Ramos (cell line): Measurements from ENCODE around the gene TMEM63B.
"Not testable (repeated sequence)": the region's sequence is repeated elsewhere in the genome, so short reads cannot be mapped to it uniquely, and the experiment has no call there.

Source experiments
- in situ Hi-C: fragments of 300-500 bp; cut with MboI; formaldehyde crosslinking; loops from one replicate; pipeline ENCODE4 v1.14.3; 2022; ENCODE audit warnings: low sequenced_read_pairs; ENCODE audit not compliant: unreplicated experiment

Gene TMEM63B

DNA sequence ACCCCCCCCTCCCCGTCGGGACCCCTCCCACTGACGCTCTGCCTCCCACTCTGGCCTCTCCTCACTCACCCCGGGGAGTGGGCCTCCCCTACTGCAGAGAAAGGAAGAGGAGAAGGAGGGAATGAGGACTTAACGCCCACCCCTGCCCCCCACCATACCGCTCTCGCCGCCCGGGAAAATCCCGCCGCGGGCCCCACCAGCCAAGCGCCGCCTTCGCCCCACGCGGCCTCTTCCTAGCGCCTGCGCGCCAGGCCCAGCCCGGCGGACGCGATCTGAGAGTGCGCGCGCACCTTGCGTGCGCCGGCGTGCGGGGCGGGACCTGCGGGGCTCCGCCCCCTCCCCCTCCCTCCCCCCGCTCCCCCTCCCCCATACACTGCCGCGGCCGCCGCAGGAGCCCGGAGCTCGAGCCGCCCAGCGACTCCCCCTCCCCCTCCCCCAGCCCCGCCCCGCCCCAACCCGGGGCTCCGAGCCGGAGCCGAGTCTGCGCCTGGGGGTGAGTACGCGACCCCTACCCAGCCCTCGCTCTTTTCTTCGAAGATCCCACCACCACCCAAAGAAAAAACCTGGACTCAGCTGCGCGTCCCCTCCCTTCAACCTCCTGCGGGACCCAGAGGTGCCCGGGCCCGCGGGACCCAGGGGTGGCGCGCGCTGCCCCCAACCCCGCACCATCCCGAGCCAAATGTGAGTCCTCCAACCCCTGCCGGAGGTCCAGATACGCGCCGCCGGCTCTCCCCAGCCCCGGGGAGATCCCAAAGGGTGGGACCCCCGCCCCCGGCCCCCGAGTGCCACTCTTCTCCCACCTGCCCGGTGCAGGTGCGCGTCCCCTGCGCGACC is at the start of gene TMEM63B, which contains the start of gene MRPL14:
TMEM63B (plus strand) TSS at position 369 of the 834 bp plus-strand sequence. CDS start 7,031 bp downstream, outside the sequence.
MRPL14 (minus strand) TSS at position 267 of the 834 bp plus-strand sequence. CDS start 10,841 bp downstream, outside the sequence.
- in situ Hi-C loops: no loop called here

DNA sequence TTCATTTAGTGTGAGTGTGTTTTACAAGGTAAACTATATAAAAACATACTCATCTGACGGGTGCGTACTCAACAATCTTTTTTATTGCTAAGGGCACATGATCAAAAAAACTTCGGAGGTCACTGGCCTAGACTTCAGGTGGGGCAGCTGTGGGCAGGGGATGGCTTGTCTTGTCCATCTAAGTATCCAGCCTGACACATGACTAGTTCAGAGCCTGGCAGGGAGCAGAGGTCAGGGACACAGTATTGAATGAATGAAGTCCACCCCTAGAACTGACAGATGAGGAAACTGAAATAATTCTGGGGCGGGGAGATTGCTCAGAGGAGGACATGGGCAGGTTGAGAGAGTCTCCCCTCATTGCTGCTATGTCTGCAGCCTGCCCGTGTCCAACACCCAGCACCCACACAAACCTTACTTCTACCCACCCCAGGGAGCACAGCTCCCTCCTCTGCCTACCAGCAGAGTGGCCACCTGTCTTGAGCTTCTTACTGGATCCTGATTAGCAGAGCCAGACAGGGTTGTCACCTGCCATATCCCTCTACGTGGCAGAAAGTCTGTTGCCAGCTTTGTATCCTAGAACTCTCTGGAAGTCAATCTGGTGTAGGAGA is 49.0 kb upstream of the TMEM63B start:
- in situ Hi-C loops: loop anchor here (5.0 kb wide), 1 partner anchor 311 kb away; no protein-coding TSS in a partner anchor

DNA sequence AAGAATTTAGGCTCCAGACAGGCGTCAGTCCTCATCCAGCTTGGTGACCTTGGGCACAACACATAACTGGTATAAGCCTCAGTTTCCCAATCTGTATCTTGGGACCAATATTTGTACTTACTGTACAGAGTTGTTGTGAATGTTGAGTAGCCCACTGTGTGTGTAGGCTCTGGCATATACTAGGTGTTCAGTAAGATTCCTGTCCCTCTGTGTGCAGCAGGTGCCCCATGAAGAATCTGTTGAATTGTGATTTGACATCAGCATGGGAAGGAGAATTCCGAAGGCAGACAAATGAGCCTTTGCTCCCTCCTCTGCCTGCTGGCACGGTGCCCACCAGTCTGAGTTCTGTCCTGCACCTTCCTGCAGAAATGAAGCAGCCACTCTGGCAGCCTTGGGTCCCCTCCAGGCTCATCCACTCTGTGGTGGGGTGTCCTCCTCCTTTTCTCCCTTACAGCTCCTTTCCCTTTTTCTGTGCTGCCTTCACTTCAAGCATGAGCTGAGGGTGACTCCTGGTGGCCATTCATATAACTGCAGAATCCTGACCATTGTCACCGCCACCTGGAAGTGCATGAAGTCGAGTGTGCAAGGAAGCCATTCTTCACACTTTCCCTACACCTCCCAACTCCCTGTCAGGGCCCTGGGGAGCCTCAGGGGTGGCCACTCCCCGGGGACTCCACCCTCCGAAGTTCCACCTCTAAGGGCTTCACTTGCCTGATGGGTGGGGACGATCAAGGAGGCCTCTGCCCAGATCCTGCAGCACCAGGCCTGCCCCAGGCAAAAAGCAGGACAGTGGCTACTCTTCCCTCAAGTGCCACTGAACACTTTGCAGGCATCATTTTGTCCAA is 48.3 kb upstream of the TMEM63B start:
- in situ Hi-C loops: loop anchor here (5.0 kb wide), 1 partner anchor 312 kb away; no protein-coding TSS in a partner anchor

DNA sequence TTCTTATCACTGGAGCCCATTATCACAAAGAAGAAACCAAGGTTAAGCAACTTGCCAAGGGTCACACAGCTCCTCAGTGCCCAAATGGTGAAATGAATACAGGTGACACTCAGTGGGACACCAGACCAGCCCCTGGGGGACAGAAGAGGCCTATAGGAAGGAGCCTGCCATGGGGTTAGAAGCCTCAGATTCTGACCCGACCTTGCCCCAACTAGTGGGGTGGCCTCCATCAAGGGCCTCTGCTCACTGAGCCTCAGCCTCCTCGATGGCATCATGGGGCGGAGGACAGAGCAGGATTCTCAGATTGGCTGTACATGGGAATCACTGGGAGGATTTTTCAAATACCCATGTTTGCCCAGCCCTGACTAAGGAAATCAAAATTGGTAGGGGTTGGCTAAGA is 47.7 kb upstream of the TMEM63B start:
- in situ Hi-C loops: loop anchor here (5.0 to 10.0 kb wide), 2 partner anchors 312 to 415 kb away; no protein-coding TSS in a partner anchor

DNA sequence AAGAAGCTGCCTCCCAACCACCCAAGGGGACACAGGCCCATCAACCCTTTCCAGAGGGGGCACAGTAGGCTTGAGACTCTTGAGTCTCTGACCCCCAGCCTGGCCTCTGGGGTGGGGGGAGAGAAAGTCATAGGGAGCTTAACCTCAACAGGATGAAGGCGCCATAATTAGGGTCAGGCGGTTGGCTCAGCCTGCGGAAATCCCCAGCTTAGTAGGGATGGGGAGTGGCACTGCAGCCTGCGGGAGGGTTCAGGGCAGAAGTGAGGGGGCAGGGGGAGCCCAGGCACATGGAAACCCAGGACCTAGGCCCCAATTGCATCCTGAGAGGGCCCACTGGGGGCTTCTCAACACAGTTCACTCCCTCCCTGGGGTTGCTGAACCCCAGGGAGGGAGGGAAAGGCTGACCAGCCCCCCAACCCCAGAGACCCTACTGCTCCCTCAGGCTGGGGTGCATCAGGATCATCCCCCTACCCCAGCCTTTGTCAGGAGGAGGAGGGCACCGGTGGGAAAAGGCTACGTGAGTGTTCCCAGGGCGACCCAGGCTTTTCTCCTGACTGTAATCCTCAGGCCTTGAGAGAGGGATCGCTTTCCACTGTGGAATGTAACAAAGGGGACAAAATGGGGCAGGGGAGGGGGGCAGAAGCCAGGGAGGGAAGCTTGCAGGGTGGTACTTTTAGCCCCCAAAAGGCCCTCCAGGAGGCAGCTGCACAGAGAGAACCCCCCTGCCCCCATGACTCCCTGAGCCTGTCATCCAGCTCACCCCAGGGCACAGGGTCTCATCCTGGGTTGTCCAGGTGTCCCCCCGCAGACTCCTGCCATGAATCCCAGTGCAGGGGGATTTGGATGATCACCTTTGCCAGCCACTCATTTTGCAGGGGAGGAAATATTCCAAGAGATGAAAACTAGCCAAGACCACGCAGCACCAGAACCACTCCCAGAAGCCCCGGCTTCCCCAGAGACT is 46.5 kb upstream of the TMEM63B start:
- in situ Hi-C loops: loop anchor here (10.0 kb wide), 1 partner anchor 416 kb away; no protein-coding TSS in a partner anchor

DNA sequence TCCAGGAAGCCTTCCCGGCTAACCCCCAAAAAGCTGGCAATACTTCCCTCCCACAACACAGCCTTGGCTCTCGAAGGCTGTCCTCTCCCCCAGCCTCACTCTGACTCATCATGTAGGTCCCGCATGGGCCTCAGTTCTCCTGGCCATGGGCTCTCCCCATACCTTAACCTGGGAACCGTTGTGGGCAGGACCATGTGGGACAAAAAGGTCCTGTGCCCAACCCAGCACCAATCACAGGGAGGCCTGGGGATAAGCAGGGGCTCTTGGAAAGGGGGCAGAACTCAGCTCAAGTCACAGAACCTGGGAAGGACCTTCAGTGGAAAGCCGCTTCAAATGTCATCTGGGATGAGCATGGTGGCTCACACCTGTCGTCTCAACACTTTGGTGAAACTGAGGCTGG is 45.6 kb upstream of the TMEM63B start:
- in situ Hi-C loops: loop anchor here (10.0 kb wide), 1 partner anchor 417 kb away; no protein-coding TSS in a partner anchor

DNA sequence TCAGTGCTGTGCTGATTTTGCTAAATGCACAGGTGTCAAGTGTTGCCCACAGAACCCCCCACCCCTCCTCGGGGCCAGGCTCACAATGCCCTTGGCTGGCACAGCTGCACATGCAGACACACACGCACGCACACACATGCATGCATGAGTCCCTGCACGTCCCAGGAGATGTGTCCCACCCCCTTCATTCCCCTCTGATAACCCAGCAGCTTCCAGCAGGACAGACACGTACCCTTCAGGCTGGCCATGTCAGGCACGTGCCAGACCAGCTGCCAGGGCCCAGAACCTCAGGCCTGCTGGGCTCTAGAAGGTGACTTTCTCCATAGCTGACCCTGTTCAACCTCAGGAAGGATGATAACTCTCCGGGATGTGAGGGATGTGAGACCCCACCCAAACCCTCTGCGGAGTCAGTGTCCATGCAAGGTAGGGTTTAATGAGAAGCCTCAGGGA is 44.5 kb upstream of the TMEM63B start:
- in situ Hi-C loops: loop anchor here (10.0 kb wide), 1 partner anchor 418 kb away; no protein-coding TSS in a partner anchor

DNA sequence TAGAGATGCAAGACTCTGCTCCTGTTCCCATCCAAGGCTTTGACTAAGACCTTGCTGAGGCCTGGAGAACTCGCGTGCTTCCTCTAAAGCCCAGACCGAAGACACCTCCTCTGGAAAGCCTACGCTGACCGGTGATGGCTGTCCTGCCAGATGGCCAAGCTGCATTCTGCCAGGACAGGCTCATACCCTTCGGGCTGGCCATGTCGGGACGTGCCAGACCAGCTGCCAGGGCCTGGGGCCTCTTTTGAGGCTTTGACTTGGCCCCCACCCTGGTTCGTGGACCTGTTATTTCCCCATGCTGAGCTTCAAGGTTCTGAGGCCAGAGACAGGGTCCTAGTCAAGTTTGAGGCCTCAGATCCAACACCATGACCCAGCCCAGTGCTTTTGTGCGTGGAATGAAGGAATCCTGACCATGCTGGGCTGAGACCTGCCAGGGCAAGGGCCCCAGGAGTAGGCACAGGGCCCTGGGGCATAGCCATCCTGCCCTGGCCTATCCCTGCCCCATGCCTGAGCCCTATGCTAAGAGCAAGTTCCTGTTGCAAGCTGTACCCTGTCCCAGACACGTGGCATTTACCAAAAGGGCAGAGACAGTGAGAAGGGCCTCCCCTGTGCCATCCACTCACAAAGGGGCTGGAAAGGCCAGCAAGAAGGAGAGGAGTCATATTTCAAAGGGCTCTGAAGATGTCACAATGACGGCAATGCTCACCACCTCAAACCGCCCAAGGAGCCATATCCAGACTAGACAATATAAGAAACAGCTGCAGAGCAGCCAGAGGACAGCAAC is 42.9 kb upstream of the TMEM63B start:
- in situ Hi-C loops: loop anchor here (5.0 to 10.0 kb wide), 2 partner anchors 68 to 420 kb away; no protein-coding TSS in a partner anchor

DNA sequence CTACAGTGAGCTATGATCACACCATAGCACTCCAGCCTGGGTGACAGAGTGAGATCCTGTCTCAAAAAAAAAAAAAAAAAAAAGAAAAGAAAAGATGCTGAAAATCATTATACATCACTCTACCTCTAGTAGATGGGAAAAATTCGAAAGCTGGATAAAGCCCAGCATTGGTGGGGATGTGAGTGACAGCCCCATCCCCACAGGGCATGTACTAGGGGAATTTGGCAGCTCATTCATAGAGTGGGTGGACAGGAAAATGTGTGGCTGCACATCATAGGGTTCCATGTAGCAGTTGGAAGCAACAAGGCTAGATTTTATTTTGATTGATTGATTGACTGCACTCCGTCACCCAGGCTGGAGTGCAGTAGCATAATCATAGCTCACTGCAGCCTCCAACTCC is 42.1 kb upstream of the TMEM63B start:
- in situ Hi-C loops: loop anchor here (5.0 to 10.0 kb wide), 2 partner anchors 67 to 420 kb away; no protein-coding TSS in a partner anchor

DNA sequence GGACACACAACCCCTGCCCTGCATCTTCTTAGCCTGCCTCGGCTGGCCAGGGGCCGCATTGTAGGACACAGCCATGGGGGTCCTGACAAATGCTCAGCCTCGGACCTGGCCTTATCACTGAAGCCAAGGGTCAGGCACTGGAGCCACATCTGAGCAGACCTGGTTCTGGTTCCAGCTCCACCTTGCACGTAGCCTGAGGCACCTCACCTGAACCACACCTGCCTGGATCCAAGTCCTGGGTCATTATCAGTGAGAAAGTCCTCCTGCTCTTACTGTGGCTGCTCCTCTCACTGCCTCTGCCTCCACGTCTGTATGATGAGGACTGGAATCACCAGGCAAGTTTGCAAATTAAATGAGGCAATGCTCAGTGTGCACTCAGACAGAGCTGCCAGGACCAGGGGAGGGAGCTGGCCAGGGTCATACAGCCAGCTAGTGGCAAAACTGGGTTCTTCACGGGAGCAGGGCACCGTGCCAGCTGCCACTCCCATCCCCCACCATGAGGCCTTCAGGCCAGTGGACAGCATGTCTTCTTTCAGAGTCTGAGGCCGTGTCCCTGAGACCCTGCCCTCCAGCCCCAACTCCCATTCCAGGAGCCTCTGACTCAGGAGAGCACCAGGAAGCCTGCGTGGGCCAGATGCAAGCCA is 40.3 kb upstream of the TMEM63B start:
- in situ Hi-C loops: loop anchor here (5.0 to 10.0 kb wide), 2 partner anchors 65 to 422 kb away; no protein-coding TSS in a partner anchor

DNA sequence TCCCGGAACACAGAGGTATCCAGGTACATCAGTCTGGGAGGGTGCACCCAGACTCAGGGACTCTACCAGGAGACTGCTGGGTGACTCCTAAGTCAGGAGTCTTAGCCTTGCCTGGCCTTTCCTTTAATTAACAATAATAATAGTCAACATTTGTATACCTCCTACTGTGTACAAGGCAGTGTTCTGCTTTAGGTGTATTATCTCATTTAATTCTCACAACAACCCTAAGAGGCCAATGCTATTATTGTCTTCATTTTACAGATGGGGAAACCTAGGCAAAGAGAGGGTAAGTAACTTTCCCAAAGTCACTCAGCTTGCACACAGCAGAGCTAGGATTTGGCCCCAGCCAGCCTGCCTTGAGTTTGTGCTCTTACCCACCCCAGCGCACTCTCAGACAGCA is 39.7 kb upstream of the TMEM63B start:
- in situ Hi-C loops: loop anchor here (5.0 to 10.0 kb wide), 2 partner anchors 65 to 423 kb away; no protein-coding TSS in a partner anchor

DNA sequence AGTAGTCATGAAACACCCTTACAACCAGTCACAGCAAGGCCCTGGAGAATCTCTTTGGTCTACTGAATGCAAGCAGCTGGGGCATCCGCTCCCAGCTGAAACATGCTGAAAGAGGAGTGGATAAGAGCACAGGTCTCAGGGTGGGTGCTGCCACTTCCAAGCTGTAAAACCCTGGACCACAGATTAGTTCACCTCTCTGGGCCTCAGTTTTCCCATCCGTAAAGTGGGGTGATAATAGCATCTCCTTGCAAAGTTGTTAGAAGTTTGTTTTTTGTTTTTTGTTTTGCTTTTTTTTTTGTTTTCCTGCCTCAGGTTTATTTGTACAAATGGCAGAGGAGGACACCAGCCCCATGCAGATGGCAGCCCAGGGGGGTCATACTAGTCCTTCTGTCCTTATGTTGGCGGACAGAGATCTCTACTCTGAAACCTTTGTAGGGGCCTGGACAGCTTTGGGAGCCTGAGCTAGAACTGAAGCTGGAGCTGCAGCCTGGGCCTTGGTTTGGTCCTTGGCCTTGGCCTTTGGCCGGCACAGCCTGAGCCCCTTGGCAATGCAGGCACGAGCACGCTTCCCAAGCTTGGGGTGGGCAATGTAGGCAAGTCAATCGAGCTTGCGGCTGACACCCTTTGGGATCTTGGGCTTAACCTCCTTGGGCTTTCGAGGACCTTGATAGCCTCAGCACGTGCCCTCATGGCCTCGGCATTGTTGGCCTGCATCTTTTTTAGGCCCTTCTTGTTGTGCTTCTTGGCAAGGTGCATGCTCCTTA is 38.3 kb upstream of the TMEM63B start:
- in situ Hi-C loops: loop anchor here (5.0 to 10.0 kb wide), 2 partner anchors 63 to 424 kb away; no protein-coding TSS in a partner anchor

DNA sequence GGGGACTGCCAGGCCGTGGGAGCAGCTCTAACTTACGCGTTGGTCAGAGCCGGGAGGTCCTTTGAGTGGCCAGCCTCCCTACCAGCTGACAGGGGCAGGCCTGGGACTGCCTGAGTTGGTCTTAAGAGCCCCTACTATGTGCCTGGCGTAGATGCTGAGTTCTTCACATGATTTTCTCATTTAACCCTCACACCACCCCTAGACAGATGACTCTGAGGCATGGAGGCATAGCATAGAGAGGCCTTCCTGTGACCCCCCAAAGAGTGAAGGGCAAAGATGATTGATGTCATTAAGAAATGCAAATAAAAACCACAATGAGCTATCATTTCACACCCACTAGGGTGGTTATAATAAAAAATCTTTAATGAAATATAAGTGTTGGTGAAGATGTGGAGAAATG is 36.9 kb upstream of the TMEM63B start:
- in situ Hi-C loops: no loop called here

DNA sequence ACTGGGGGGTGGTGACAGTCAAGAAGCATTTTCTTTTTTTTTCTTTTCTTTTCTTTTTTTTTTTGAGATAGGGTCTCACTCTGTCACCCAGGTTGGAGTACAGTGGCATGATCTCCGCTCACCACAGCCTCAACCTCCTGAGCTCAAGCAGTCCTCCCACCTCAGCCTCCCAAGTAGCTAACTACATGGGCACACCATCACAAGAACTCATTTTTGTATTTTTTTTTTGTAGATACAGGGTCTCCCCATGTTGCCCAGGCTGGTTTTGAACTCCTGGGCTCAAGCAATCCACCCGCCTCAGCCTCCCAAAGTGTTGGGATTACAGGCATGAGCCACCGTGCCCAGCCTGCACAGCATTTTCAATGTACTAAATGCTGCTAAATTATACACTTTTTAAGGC is 36.0 kb upstream of the TMEM63B start:
- in situ Hi-C loops: not testable (repeated sequence)

DNA sequence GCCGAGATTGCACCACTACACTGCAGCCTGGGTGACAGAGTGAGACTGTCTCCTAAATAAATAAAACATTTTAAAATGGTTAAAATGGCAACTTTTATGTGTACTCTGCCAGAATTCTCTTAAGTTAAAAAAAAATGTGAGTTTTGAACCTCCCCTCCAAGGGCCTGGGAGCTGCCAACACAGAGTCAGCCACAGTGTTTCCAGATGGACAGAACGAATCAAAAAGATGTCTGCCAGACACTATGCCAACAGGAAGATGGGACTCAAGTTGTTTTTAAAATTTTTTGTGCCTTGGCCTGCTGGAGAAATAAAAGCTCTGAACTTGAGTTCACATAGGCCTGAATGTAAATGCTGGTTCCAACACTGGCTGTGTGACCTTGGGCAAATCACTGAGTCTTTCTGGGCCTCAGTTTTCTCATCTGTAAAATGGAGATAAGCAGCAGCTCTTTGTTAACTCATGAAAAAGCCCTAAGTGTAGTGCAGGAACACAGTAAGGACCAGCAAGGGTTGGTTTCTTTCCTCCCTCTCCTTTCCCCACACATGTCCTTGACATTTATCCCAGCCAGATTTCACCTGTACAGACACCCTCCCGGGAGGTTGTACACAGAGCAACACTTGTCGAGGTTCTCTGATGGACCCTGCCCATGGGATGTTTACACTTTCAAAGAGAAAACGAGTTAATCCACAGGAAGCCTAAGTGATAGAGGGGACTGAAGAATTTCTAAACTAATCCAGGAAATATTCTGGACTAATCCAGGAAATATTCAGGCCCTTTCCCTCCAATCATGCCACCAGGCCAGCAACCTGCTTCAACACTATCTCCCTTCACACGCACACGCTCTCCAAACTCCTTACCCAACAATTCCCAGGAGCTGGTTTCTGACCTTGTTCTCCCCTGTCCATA is 35.1 kb upstream of the TMEM63B start:
- in situ Hi-C loops: no loop called here

DNA sequence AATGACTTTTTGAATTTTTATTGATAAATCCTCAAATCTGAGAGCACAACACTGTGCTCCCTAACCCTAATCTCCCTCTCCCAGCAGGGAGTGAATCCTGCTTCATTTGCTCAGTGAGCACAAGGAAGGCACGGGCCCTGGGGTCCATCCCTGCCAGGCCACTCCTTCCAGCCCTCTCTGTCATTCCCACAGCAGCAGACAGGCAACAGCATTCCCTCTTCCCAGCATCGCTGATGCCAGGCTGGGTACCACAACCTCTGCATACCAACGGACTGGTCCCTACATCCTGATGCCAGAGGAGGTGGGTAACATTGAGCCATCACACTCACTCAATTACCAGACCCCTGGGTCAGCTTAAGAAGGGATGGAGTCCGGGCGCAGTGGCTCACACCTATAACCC is 34.3 kb upstream of the TMEM63B start:
- in situ Hi-C loops: no loop called here
